ENCODE results near the gene ARPC5L. TPM values are rescaled to one million over a fixed set of nuclear protein-coding genes. Genes with fewer than 3 reads are reported as not detected.

ARPC5L gene
- total RNA-seq, 2 donors from 2014 or later = 50.9 to 51.4 TPM

GRCh38 chr9:124858330-124859046 lies 3.4 kb upstream of the ARPC5L start:
- H3K9ac ChIP-seq (ENCODE audit: extremely low read depth, low read length, poor library complexity, severe bottlenecking) = no peak overlapping the region
- H3K9me3 Mint-ChIP-seq = no peaks in the 10 kb centered on the region
- peaks cover 6% of the 10 kb centered on the region for H3K4me1 Mint-ChIP-seq
- H3K27ac Mint-ChIP-seq = peak overlapping the region; percentile 21
- WGBS, 2 experiments (ENCODE audit: insufficient coverage in 1 of 2, insufficient read length in 1 of 2) = 95 to 96% methylated on average over 7 to 9 of the region's 9 CpGs
- peak overlapping the region; percentile 95 for H3K4me3 Mint-ChIP-seq
- peak; percentile 34 for TF ChIP-seq CTCF (conservative IDR thresholded peaks at IDR 0.05)
- H3K36me3 ChIP-seq (ENCODE audit: control insufficient read depth, insufficient read depth, low read length) = peaks cover 42% of the 10 kb centered on the region
- H3K9me3 ChIP-seq (ENCODE audit: control insufficient read depth, low read length) = no peaks in the 10 kb centered on the region
- H3K4me3 ChIP-seq (ENCODE audit: low read length) = no peak overlapping the region
- no peaks in the 10 kb centered on the region for H3K27me3 ChIP-seq (ENCODE audit: control insufficient read depth, insufficient read depth, low read length, poor library complexity, severe bottlenecking)
- peaks cover 43% of the 10 kb centered on the region for H3K36me3 Mint-ChIP-seq (ENCODE audit: low read depth)
- H3K4me1 ChIP-seq (ENCODE audit: control insufficient read depth, insufficient read depth, low read length) = peaks cover 2% of the 10 kb centered on the region
- H3K27ac ChIP-seq (ENCODE audit: low read depth, low read length) = no peak overlapping the region
- no peak for DNase-seq
- H3K27me3 Mint-ChIP-seq (ENCODE audit: insufficient read depth) = no peaks in the 10 kb centered on the region

- 88 to 90% methylated on average over 3 to 9 of the region's 10 CpGs for WGBS, 2 experiments (ENCODE audit: insufficient coverage in 1 of 2, insufficient read length in 1 of 2)
- Histone ChIP-seq H3K4me1 (ENCODE audit: control insufficient read depth, insufficient read depth, low read length) (peaks cover 2% of the 10 kb centered on the region), H3K9ac (ENCODE audit: extremely low read depth, low read length, poor library complexity, severe bottlenecking) (peak overlapping the region; percentile 91), H3K9me3 (ENCODE audit: control insufficient read depth, low read length) (no peaks in the 10 kb centered on the region), H3K27me3 (ENCODE audit: control insufficient read depth, insufficient read depth, low read length, poor library complexity, severe bottlenecking) (no peaks in the 10 kb centered on the region), H3K36me3 (ENCODE audit: control insufficient read depth, insufficient read depth, low read length) (peaks cover 42% of the 10 kb centered on the region), H3K4me3 (ENCODE audit: low read length) (peak overlapping the region; percentile 95), H3K27ac (ENCODE audit: low read depth, low read length) (no peak overlapping the region)
- Mint-ChIP-seq H3K27me3 (ENCODE audit: insufficient read depth) (no peaks in the 10 kb centered on the region), H3K27ac (peak overlapping the region; percentile 26), H3K36me3 (ENCODE audit: low read depth) (peaks cover 43% of the 10 kb centered on the region), H3K9me3 (no peaks in the 10 kb centered on the region), H3K4me3 (peak overlapping the region; percentile 95), H3K4me1 (peaks cover 6% of the 10 kb centered on the region)
- no peak for DNase-seq
- no peak for TF ChIP-seq CTCF (conservative IDR thresholded peaks at IDR 0.05)
Observed at GRCh38 chr9:124859803-124860581, 1.9 kb upstream of the ARPC5L start.

GRCh38 chr9:124860582-124861341 lies 1.2 kb upstream of the ARPC5L start:
- peak overlapping the region; percentile 91 for H3K9ac ChIP-seq (ENCODE audit: extremely low read depth, low read length, poor library complexity, severe bottlenecking)
- WGBS, 2 experiments (ENCODE audit: insufficient coverage in 1 of 2, insufficient read length in 1 of 2) = 11 to 13% methylated on average over 10 to 12 of the region's 12 CpGs
- Mint-ChIP-seq H3K4me3 (peak overlapping the region; percentile 95), H3K4me1 (peaks cover 6% of the 10 kb centered on the region), H3K27me3 (ENCODE audit: insufficient read depth) (no peaks in the 10 kb centered on the region), H3K36me3 (ENCODE audit: low read depth) (peaks cover 45% of the 10 kb centered on the region), H3K9me3 (no peaks in the 10 kb centered on the region), H3K27ac (peak overlapping the region; percentile 93)
- H3K4me1 ChIP-seq (ENCODE audit: control insufficient read depth, insufficient read depth, low read length) = peaks cover 2% of the 10 kb centered on the region
- H3K36me3 ChIP-seq (ENCODE audit: control insufficient read depth, insufficient read depth, low read length) = peaks cover 42% of the 10 kb centered on the region
- no peak for DNase-seq
- H3K4me3 ChIP-seq (ENCODE audit: low read length) = peak overlapping the region; percentile 95
- H3K27me3 ChIP-seq (ENCODE audit: control insufficient read depth, insufficient read depth, low read length, poor library complexity, severe bottlenecking) = no peaks in the 10 kb centered on the region
- H3K9me3 ChIP-seq (ENCODE audit: control insufficient read depth, low read length) = no peaks in the 10 kb centered on the region
- H3K27ac ChIP-seq (ENCODE audit: low read depth, low read length) = peak overlapping the region; percentile 98
- no peak for TF ChIP-seq CTCF (conservative IDR thresholded peaks at IDR 0.05)
